AG20443 (cell line): Measurements from ENCODE around the gene NADK2.

Experiments
- DNase-seq: peaks from one replicate; pipeline ENCODE4 v3.0.0; 2012; ENCODE audit warnings: low spot score, mixed read lengths

Gene NADK2

DNA sequence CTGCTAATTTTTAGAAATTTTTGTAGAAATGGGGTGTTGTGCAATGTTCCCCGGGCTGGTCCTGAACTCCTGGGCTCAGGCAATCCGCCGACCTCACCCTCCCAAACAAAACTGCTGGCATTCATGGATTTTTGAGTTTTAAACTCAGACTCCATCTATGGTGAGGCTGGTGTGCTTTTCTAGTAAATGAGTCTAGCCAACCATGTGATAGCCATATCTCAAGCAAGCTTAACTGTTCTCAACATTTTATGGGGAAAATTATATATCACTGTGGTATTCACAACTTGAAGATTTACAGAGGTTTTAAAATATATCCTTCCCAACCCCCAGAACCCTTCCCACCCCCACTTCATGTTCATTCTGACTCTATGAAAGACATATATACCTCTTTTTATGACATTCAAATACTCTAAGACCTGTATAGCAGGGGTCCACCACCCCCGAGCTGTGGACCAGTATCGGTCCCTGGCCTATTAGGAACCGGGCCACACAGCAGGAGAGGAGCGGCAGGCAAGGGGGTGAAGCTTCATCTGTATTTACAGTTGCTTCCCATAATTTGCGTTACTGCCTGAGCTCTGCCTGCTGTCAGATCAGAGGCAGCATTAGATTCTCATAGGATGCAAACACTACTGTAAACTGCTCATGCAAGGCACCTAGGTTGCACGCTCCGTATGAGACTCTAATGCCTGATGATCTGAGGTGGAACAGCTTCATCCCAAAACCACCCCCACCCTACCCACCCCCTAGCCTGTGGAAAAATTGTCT lies 4.5 kb upstream of the NADK2 start:
- DNase-seq: no peak

DNA sequence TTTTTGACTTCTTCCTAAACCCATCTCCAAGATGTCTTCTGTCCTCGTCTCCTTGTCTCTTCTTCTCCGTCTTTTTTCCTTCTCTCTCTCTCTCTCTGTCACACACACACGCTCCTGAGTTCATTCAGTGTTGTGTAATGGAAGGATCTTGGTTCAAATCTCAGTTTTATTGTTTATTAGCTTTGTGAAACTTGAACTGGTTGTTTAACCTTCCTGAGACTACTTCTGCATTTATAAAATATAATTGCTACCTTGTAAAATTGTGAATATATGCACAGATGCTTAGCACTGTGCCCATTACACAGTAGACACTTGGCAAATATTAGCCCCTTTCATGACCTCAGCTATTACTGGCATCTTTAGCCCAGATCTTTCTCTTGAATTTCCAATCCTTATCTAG lies 2.4 kb upstream of the NADK2 start:
- DNase-seq: no peak

DNA sequence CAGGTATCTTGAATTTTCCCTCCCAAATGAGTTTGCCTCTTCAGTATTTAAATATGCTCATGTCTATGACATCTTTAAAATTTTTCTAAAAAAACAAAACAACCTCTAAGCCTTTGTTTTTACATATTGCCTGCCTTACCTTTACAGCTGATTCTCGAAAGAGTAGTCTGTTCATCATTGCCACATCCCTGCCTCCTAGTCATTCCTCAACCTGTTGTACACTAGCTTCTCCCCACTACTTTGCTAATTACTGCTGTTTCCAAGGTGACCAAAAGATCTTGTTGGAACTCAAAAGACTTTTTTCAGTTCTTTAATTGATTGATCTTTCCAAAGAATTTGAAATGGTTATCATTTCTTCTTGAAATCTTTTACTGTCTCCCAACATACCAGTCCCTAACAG lies 1.9 kb upstream of the NADK2 start:
- DNase-seq: no peak

DNA sequence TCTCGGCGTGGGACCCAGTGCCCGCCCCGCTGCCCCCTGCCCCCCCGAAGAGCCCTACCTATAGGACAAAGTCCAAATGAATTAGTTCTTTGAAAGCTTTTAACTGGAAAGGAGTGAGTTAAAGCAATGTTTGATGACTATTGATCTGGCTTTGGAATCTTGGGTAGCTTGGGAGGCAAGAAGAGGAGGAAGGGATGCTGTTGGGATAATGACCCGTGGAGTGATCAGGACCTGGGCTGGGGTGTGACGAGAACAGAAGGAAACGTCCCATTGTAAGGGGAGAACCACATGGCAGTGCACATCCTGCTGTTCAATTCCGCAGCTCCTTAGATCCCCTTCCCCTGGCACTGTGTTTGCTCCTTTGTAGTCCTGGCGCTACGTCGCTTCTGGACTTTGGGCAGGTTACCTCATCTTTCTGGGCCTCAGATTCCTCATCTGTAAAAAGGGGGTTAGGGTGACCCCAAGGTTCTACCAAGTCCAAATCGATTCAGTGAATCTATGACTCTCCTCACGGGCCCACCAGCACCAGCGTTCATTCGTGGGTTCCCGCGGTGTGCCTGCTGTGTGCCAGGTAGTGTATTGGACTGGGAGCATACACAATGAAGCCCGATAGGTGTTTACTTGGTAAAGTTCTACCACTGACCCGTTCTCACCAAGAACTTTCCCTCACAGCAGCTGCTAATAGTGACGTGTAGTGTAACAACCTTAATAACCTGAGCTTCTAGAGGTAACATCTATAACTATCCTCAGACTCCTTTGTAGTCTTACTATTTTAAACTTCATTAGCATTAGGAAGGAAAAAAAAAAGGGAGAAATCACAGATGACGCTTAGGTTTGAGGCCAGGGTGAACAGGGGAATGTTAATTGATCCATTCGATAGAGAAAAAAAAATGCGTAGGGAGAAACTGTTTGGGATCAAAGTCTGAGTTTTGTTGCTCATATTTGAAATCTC lies 1.1 kb upstream of the NADK2 start:
- peak; percentile 15 for DNase-seq

DNA sequence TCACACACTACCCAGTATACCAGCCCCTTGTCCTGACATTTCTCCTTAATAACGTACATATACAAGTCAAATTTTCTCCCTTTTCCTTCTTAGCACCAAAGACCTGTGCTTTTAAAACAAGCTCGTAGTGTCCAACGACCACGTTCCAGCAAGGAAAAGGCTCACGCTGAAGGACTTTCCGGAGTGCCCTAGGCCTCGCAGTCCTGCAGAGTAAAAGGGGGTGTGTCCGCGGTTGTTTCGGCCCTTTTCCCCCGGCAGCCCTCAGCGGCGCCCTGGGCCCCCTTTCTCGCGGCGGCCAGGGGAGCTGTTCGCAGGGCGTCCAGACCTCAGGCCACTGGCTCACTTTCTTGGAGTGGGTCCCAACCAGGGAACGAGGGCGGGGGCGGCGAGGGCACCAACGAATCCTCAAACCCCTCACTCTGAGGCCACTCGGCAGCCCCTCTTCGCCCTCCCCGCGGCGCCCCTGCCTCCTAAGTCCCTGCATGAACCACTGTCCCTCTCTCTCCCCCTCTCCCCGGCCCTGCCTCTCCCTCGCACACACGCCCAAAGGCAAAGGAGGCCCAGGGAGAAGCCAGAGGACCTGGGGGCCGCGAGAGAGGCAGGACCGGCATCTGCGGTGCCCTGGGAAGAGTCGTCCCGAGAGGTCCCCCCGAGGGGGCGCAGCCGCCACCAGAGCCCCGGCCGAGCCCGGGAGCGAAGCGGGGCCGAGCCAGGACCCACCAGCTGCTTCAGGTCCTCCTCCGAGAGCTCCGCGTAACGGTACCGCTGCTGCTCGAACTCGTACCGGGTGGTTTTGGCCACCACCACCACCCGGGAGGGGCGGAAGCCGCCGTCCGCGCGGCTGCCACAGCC lies 720 bp downstream of the NADK2 start:
- peak; percentile 81 for DNase-seq

DNA sequence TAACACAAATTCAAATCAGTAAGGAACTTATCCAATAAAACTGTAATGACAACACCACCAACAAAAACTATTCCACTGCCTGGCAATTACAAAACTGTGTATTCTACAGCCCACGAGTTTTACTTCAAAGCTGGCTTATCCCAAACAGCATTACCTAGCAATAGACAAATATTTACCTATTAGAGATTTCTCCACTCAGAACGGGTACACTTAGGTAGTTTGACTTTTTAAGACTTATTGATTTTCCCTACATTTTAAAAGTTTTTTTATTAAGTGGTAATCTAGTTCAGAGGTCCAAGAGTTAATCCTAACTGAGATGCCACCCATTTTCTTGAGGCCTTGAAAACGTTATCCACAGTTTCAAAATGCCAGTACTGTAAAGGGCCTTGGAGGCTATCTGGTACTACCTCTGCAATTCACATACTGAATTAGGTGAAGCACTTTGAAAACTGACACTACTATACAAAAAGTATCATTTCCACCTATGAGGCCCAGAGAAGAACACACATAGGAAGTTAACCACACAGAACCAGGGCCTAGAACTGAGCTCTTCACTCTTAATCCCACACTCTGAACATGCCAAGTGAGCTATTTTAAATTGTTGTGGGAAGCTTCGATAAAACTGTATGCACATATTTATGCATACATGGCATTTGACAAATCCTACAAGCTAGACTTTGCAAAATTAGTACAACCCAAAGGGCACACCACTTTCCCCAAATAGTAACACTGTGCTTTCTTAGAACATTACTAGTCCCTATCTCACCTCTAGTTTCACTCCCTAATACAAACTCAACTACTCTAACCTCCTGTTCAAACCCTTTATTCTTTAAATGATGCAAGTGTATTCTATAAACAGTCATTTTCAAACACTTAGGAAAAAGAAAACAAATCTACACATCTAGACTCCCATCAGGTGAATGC lies 2.1 kb downstream of the NADK2 start:
- no peak for DNase-seq

DNA sequence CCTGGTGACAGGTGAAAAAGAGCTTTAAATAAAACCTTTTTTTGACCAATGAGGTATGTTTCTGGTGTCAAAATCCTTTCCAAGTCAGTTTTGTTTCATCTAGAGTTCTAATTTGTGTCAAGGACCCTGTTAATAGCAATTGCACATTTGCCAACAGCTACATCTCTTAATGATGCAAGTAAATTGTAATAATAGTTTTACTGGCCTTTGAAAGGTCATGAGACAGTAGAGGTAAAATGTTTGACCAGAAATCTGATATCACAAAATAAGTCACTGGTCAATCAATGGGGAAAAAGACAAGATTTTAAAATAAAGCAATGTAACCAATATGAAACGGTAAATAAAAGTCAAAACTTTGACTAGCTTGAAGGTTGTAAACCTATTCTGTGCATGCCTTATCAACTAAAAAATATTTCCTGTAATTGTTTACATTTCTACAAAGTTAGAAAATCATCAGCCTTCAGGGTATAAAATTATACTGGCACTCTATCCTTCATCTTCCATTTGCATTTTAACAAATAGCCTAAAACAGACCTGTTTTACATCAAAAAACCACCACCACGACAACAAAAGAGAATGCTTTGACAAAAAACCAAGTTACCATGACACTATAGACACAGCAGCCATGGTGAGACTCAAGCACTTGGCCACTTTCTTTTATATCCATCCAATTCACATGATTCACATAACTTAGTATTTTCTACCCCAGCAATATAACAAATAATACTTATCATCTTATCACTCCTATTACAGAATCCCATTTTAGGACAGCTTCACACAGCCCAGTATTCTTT lies 3.0 kb downstream of the NADK2 start:
- no peak for DNase-seq

DNA sequence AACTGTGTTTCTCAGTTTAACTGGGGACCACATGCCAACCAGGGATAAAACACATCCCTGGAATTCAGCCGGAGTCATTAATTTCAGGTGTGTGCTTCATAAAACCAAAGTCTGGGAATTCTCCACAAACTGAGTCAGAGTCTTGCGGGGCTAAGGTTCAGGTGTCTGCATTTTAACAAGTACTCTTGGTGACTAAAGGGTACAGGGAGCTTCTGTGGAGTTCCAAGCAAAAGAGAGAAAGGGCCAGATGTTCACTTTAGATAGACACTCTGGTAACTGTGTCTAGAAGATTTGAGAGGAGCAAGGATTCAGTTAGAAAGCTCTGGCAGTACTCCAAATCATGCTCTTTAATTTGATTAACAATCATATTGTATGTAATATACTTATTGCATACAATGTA lies 4.0 kb downstream of the NADK2 start:
- no peak for DNase-seq

DNA sequence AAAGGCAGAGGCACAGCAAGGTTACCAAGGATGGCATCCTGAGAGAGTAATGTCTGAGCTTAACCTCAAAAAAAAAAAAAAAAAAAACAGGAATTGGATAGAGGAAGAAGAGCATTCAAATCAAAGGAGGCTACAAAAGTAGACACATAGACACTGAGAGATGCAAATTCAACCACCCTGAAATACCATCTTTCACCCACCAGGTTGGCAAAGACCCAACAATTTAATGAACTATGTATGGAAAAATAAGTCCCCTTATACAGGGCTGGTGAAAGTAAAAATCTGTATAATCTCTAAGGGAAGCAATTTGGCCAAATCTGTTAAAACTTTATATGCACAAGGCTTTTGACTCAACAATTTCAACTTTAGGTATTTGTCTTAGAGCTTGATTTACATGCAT lies 4.9 kb downstream of the NADK2 start:
- DNase-seq: no peak

DNA sequence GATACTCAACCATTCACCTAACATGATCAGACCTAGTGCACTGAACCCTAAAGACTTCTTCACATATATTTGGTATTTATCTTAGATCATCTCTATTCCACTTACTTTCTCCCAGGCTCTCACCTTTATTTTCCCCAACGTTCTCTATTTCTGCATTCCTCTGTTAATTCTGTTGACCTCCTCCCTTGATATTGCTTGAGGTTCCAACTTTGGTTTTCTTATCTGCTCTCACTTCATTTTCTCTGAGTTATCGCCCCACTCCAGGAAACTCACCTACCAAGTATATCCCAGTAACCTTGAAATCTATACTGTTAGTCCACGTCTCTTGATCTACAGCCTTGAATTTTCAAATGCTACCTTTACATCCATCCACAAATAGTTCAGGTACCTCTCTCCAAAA lies 9.2 kb downstream of the NADK2 start:
- no peak for DNase-seq

DNA sequence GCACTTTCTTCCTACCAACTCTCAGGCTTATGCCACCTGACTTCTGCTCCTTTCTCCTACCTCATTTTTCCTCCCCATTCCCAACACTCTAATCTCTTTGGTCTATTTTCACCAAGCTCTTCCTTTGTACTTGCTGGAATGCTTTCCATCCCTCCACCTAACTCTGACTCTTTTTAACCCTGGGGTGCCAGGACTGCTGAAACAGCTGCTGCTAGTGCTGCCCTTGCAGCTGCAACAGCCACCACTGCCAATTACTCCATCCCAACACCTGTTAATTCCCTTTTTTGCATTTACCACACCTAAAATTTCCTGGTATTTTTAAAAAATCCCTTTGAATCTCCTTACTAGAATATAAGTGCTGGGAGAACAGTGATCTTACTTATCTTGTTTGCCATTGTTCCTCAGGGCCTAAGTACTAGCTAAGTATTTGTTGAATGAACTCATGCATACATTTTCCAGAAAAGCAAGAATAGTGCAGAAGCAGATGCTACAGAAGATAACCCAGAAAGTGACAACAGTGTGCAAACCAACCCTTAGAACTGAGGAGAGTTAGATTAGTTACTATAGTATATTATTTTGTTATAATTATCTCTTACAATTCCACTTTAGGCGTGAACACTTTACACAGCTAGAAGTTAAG lies 11.5 kb downstream of the NADK2 start:
- no peak for DNase-seq

DNA sequence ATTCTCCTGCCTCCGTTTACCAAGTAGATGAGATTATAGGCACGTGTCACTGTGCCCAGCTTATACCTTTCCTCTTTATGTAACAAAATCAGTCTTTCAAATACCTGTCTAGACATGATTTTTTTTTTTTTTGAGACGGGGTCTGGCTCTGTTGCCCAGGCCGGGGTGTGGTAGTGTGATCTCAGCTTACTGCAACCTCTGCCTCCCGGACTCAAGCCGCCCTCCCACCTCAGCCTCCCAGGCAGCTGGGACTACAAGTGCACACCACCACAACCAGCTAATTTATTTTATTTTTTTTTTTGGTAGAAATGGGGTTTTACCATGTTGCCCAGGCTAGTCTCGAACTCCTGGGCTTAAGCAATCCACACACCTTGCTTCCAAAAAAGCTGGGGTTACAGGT lies 13.2 kb downstream of the NADK2 start:
- DNase-seq: no peak

DNA sequence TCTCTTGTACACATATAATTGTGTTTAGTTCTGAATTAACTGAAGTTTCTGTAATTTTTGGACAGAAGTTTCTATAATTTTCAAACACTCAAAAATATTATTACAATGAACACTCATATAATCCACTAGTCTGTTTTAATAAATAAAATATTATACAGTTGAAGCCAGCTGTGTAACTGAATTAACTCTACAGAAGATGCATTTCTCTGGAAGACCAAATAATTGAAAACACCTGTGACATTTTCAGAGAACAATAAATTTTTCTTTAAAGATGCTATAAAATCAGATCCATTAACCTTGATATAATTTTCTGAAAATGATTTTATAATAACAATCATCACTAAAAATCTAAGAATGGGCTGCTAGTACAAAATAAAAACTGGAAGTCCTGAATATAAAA lies 14.7 kb downstream of the NADK2 start:
- no peak for DNase-seq

DNA sequence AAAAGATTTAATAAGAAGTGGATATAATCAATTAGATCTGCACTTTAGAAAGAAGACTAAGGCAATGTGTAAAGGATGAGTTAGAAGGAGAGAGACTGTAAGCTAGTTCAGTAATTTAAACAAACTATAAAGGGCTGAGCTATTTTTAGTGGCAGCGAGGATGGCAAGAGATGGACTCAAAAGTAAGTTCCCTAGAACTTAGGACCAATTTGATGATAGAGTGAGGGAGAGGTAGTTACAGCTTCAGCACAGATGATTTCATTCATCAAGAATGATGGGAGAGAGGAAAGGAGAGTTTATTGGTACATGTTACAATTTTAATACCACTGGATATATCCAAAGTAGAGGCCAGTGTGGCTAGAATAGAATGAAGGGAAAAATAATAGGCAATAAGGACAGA lies 19.1 kb downstream of the NADK2 start:
- DNase-seq: no peak

DNA sequence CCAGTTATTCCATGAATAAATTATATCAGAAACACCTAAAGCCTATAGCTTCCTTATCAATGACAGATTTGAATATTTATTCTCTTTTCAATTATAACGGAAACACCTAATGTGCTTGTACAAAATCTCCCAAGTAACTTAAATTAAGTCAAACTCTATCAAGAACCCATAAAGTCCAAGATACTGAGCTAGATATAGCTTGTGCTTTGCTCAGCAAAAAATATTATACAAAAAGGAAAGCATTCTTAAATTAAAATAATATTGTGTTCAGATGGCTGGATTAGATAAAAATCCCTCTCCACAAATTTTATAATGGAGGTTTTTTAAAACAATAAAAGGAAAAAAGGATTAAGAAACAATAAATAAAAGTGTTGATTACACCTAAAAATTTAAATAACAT lies 23.7 kb downstream of the NADK2 start:
- DNase-seq: no peak

DNA sequence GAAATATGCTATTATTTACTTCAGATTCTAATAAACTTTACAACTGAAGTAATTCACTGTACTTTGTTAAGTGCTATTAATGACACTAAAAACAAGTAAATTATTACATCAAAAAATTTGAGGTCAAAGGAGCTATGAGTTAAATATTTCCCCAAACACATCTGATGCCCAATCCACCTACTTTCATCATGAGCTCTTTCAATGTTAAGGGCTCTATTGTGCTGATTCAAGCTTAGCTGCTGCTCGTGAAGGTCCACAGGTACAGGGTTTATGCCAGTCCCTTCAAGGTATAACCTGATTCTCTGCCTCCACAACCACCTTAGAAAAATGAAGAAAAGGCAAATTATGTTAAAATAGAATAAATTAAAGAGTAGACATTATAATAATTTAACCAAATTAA lies 24.2 kb downstream of the NADK2 start:
- no peak for DNase-seq

DNA sequence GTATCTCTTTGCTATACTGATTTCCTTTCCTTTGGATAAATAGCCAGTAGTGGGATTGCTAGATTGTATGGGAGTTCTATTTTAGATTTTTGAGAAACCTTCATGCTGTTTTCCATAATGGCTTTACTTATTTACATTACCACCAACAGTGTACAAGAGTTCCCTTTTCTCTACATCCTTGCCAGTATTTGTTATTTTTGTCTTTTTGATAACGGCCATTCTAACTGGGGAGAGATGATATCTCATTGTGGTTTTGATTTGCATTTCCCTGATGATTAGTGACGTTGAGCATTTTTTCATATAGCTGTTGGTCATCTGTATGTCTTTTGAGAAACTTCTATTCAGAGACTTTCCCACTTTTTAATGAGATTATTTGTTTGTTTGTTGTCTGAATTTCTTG lies 25.8 kb downstream of the NADK2 start:
- no peak for DNase-seq

DNA sequence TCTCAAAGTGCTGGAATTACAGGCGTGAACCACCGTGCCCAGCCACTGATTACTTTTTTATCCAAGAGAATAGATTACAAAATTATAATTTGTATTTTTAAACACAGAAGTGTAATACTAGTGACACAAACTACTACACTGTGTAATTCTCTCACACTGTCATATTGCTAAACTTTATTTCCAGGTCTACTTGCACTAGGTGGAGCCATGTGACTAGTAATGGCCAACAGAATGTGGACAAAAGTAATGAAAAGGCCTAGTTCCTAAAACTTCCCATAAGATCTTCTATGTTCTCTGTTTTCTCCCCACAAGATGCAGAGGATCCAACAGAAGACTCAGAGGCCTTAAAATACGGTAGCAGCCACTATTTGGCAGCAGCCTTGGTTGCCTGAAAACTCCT lies 27.3 kb downstream of the NADK2 start:
- no peak for DNase-seq

DNA sequence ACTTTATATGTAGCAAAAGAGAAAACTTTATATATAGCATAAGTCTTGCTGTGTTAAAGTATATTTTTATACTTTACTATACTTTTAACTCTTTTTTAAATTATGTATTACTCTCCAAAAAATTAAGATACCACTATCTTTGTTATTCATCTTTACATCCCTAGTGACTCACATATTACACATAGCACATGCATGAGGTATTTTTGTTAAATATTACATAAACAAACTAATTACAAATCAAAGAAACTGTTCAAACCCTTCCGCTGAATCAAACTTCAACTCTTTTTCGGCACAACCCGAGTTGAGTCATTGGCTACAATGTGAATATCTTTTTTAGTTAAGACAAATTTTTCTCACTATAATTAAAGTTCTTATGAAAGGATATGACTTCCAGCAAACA lies 32.1 kb downstream of the NADK2 start:
- DNase-seq: no peak

DNA sequence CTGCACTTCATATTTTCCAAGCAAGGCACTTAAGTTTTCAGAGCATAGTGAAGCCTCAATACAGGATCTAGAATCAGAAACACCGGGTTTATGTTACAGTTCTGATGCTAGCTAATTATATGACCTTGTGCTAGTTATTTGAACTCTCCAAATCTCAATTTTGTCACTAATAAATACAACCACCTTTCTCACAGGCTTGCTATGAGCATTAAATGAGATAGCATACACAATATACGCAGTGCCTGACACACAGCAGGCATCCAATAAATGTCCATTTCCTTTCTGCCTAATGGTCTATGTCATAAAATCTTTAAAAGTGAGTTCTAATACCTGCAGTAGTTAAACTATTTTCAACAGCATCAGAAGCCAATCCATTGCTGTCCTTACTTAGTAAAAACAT lies 32.9 kb downstream of the NADK2 start:
- no peak for DNase-seq
